GM12801 (cell line): ENCODE results near the gene STAT5A.

Experiments used
- CTCF ChIP-seq: IDR thresholded peaks from one replicate; pipeline ENCODE4 v1.5.1; 2011; ENCODE audit warnings: control low read depth; ENCODE audit not compliant: insufficient read length; ENCODE audit errors: extremely low read depth

The STAT5A gene

DNA sequence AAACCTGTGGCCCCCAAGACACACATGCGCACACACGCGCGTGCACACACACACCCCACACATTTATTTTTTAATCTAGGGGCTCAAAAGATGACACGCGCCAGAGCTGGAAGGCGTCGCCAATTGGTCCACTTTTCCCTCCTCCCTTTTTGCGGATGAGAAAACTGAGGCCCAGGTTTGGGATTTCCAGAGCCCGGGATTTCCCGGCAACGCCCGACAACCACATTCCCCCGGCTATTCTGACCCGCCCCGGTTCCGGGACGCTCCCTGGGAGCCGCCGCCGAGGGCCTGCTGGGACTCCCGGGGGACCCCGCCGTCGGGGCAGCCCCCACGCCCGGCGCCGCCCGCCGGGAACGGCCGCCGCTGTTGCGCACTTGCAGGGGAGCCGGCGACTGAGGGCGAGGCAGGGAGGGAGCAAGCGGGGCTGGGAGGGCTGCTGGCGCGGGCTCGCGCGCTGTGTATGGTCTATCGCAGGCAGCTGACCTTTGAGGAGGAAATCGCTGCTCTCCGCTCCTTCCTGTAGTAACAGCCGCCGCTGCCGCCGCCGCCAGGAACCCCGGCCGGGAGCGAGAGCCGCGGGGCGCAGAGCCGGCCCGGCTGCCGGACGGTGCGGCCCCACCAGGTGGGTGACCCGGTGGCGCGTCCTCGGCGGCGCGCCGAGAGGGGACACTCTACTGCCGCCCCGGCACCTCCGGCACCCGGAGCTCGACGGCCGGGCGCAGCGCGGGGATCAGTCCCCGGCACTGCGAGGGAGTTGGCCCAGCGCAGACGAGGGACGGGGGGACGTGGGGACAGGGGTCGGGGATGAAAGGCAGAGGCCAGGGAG is at the start of gene STAT5A:
TSS of gene STAT5A (plus strand) at position 522 of the 826 bp plus-strand sequence. CDS start 914 bp downstream, outside the sequence.
- TF ChIP-seq CTCF = no peak

- no peak for TF ChIP-seq CTCF
Observed at GRCh38 chr17:42240201-42240600, 48.1 kb upstream of the STAT5A start.

GRCh38 chr17:42241871-42242270 is 46.4 kb upstream of the STAT5A start:
- no peak for TF ChIP-seq CTCF

DNA sequence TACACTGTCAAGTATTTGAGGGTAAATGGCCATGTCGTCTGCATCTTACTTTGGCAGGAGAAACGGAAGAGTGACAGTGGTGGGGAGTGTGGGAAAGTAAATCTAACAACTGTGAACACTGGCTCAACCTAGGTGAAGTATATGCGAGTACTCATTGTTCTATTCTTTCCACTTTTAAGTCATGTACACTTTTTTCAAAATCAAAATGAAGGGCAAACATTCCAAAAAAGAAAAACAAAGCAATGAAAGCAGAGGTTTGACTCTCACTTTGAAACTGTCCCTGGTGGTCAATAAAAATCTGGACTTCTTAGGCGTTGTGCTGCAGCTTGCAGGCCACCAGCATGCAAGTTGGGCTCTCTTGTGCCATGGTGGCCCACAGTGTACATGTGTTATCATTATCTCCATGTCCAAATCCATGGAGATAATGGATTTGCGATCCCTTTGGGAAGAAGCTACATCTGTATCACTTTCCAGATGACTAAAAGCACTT is 44.8 kb upstream of the STAT5A start:
- TF ChIP-seq CTCF = no peak

GRCh38 chr17:42246515-42246914 is 41.8 kb upstream of the STAT5A start:
- TF ChIP-seq CTCF = no peak

GRCh38 chr17:42247734-42248133 is 40.6 kb upstream of the STAT5A start:
- TF ChIP-seq CTCF = no peak

DNA sequence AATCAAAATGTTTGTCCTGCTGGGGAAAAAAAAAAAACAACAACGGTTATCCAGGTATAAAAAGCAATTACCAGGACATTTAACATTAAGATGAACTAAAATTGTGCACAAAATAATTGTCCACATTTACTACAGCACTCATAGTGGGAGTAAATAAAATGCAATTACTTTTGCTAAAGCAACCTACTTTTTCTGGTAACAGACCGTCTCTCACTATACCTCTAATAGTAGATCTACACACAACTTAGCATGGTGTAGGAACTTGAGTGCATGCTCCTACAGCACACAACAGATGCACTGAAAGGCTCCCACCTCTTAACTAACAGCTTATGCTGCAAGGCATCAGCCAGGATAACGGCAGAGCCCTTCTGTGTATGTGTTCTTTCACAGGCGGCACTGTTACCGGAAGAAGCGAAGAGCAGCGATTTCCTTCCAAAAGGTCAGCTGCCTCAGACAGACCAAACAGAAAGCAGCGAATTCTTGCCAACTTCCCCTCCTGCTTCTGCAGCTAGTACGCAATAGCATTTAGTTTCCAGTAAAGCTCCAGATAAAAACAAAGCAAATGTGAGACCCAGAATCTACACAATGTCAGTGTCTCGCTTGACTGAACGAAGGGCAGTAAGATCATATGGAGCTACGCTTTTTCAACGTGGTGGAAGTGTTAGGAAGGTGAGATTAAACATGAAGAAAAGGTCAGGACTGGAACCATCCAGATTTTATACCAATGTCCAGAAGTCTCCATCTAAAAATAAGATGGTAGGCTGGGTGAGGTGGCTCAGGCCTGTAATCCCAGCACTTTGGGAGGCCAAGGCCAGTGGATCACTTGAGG is 39.7 kb upstream of the STAT5A start:
- TF ChIP-seq CTCF = no peak
